ENCODE results near the gene COL6A5.
"Not testable (repeated sequence)": the region's sequence is repeated elsewhere in the genome, so short reads cannot be mapped to it uniquely, and the experiment has no call there.

The COL6A5 gene

DNA sequence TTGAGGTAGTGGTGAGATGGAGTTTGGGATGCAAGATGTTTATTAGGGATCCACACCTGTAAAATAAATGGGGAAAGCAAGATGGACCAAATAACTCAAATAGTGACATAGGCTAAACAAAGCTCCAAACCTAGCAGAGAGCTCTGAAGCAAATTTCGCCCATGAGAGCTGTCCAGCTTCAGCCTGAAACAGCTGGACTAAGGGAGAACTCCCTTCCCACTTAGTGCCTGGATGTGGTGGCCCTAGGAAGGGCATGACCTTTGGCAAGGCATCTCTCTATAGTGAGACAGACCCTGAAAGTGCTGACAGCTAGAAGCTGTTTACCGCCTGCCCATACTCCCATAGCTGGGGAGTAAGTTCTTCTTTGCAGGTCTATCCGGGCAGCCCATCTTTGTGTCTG lies 48.1 kb downstream of the COL6A5 start:
- CTCF ChIA-PET = interaction anchor here (1.1 kb wide), 1 partner anchor 11 kb away, joined by 3 read pairs; no protein-coding TSS in a partner anchor
- POLR2A ChIA-PET = no interaction called here

DNA sequence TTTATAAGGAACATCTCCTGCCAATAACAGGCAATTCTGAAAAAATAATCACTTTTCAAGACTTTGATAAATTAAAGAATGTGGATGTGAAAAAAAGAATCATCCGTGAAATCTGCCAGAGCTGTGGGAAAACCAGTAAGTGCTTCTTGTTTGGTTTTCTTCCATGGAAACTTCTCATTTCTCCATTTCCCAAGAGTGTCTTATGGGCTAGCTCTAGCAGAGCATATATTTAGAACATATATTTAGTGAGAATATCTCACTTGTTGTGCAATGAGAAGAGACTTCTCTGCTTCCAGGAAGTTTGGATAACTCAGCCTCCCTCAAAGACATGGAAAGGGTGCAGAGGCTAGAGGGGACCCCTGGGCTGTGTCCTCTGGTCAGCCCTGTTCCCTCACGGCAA lies 49.9 kb downstream of the COL6A5 start:
- TF ChIP-seq, protein P1, sequence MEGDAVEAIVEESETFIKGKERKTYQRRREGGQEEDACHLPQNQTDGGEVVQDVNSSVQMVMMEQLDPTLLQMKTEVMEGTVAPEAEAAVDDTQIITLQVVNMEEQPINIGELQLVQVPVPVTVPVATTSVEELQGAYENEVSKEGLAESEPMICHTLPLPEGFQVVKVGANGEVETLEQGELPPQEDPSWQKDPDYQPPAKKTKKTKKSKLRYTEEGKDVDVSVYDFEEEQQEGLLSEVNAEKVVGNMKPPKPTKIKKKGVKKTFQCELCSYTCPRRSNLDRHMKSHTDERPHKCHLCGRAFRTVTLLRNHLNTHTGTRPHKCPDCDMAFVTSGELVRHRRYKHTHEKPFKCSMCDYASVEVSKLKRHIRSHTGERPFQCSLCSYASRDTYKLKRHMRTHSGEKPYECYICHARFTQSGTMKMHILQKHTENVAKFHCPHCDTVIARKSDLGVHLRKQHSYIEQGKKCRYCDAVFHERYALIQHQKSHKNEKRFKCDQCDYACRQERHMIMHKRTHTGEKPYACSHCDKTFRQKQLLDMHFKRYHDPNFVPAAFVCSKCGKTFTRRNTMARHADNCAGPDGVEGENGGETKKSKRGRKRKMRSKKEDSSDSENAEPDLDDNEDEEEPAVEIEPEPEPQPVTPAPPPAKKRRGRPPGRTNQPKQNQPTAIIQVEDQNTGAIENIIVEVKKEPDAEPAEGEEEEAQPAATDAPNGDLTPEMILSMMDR (IDR thresholded peaks at IDR 0.05; ENCODE audit: control extremely low read depth, extremely low read depth, low read depth, missing control alignments) = no peak
- ChIA-PET POLR2A (no interaction called here), CTCF (no interaction called here)
- DNase-seq (ENCODE audit: extremely low spot score) = no peak

More for the DNA sequence above, 48.1 kb downstream of the COL6A5 start:
- DNase-seq (ENCODE audit: extremely low spot score) = no peak
- TF ChIP-seq, protein P1 (IDR thresholded peaks at IDR 0.05; ENCODE audit: control extremely low read depth, extremely low read depth, low read depth, missing control alignments) = no peak

DNA sequence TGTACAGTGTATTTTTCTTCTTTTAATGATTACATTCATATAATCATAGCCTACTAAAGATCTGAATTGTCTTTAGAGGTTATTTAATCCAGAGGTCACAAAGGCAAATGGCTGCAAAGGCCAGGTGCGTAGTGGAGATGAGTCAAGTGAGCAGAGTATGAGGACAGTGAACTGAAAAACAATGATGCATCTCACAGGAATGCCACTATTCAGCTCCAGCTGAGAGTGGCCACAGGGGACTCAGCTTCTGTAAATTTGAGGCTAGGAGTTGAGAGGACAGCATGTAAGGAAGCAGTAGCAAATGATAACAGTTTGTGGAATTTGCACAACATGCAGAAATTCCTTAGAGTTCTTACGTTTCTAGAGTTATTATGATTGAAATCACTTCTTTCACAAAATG lies 50.4 kb downstream of the COL6A5 start:
- POLR2A ChIA-PET = no interaction called here
- CTCF ChIA-PET = no interaction called here
- TF ChIP-seq, protein P1 (IDR thresholded peaks at IDR 0.05; ENCODE audit: control extremely low read depth, extremely low read depth, low read depth, missing control alignments) = no peak
- DNase-seq (ENCODE audit: extremely low spot score) = no peak

DNA sequence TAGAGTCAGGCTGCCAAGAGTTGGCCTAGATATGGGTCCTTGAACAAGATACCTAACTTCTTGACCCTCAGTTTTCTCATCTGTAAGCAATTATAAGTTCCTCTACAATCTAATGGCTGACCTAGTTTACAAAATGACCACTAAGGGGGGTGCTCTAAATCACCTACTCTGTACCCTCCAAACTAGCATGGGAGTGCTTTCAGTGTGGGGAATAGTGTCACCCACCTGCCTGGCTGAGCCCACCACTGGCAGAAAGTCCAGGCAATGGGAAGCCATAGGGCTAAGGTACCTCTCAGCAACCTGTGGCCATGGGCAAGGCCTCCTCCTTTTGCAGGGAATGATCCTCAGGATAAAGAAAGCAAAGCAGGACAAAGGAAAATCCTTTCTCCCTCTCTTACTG lies 58.9 kb downstream of the COL6A5 start:
- CTCF ChIA-PET = no interaction called here
- DNase-seq (ENCODE audit: extremely low spot score) = no peak
- POLR2A ChIA-PET = interaction anchor here (0.6 kb wide), 1 partner anchor 1869 kb away, joined by 4 read pairs; no protein-coding TSS in a partner anchor
- TF ChIP-seq, protein P1 (IDR thresholded peaks at IDR 0.05; ENCODE audit: control extremely low read depth, extremely low read depth, low read depth, missing control alignments) = no peak

DNA sequence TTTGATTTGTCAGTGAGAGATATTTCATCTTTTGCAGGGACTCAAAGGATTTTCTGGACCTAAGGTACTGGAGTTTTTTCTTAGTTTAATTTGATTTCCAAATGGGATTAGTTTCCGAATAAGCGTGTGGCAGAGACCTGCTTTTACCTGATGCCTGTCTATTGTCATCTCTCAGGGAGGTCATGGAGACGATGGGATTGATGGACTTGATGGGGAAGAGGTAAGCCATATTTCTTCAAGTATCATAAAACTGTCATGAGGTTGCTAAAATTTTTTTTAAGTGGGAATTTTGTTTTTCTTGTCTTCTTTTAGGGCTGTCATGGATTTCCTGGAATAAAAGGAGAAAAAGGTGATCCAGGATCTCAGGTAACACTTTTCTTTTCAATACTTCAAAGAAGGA lies 60.5 kb downstream of the COL6A5 start:
- TF ChIP-seq, protein P1 (IDR thresholded peaks at IDR 0.05; ENCODE audit: control extremely low read depth, extremely low read depth, low read depth, missing control alignments) = no peak
- CTCF ChIA-PET = no interaction called here
- no peak for DNase-seq (ENCODE audit: extremely low spot score)
- POLR2A ChIA-PET = no interaction called here

DNA sequence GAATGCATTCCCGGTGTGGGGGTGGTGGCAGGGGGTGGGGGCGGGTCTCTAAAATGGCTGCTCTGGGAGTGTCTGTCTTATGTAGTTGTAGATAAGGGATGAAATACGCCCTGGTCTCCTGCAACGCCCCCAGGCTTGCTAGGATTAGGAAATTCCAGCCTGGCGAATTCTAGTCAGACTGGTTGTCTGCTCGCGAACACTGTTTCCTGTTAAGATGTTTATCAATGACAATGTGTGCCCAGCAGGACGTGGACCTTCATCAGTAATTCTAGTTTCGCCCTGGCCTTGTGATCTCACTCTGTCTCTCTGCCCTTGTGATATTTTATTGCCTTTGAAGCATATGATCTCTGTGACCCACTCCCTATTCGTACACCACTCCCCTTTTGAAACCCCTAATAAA lies 62.8 kb downstream of the COL6A5 start:
- CTCF ChIA-PET; DNase-seq (ENCODE audit: extremely low spot score); POLR2A ChIA-PET: not testable (repeated sequence)

DNA sequence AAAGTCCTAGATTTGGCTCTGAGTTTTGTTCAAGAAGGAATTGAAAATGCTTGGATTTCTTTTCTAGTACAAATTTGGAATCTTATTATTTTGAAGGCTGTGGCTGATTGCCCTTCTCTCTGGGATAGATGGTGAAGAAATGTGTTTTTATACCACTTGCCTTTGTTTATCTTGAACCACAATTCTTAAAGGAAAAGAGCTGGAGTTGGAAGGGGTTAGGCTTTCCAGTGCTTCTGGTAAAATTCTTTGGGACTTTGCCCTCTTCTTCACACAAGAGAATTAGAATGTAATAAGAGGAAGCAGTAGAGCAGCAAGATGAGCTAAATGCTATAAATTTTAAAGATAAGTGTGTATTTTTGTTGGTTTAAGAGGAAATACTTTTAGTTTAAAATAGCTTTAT lies 65.8 kb downstream of the COL6A5 start:
- TF ChIP-seq, protein P1 (IDR thresholded peaks at IDR 0.05; ENCODE audit: control extremely low read depth, extremely low read depth, low read depth, missing control alignments) = no peak
- no peak for DNase-seq (ENCODE audit: extremely low spot score)
- POLR2A ChIA-PET = no interaction called here
- CTCF ChIA-PET = no interaction called here
